Measurements from ENCODE around the gene BTNL9. TPM values are rescaled to one million over a fixed set of nuclear protein-coding genes. Genes with fewer than 3 reads are reported as not detected.
A peak's percentile ranks its signal among the peaks of the same experiment; 100 is the strongest.
"Not testable (repeated sequence)": the region's sequence is repeated elsewhere in the genome, so short reads cannot be mapped to it uniquely, and the experiment has no call there.

The BTNL9 gene
- total RNA-seq, 1 experiment from 2014 or later: 11.5 TPM

DNA sequence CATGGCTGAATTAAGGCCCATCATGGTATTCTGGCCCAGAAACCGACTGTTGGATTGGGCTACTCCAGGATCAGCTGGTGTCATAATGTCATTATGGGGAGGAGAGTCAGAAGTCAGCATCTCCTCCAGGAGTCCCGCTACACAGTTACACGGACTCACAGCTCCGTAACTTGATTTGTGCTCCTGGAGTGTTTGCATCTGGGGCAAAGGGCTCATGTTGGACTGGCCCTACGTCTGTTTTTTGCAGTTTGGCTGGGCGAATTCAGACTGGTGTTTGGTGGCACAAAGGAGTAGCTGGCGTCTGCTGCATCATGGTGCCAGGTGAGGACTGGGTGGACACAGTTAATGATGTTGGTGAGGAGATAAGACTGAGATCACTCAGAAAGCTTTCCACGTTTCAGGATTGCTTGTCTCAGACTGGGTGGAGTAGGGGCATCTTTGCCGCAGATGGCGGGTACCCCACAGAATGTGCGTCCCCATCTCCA is 59.6 kb downstream of the BTNL9 start:
- Histone ChIP-seq H3K9me2 (replicated peaks; ENCODE audit: low read length) (no peaks in the 10 kb centered on the region), H3K4me1 (ENCODE audit: insufficient read depth, low read length) (no peaks in the 10 kb centered on the region), H3K27ac (ENCODE audit: low read length) (no peak overlapping the region), H3K4me3 (ENCODE audit: low read length) (no peak overlapping the region), H3K9ac (ENCODE audit: low read length) (no peak overlapping the region), H3K36me3 (ENCODE audit: low read depth, low read length) (no peaks in the 10 kb centered on the region), H3F3A (ENCODE audit: low read length, unreplicated experiment) (no peaks in the 10 kb centered on the region), H2AFZ (ENCODE audit: low read length) (no peak overlapping the region), H4K20me1 (ENCODE audit: low read length) (no peaks in the 10 kb centered on the region), H3K4me2 (ENCODE audit: low read length) (no peak overlapping the region), H3K27me3 (ENCODE audit: low read length) (no peaks in the 10 kb centered on the region), H3K9me3 (ENCODE audit: low read length) (no peaks in the 10 kb centered on the region), H3K79me2 (ENCODE audit: low read length) (no peaks in the 10 kb centered on the region)
- intact Hi-C loops (cut with micrococcal nuclease): no loop called here
- DNase-seq (no peak), ATAC-seq (no peak)
- POLR2A ChIA-PET (ENCODE audit: unreplicated experiment): no interaction called here
- no TSS peak for BruUV-seq (replicated peaks)
- TF ChIP-seq, protein P1, sequence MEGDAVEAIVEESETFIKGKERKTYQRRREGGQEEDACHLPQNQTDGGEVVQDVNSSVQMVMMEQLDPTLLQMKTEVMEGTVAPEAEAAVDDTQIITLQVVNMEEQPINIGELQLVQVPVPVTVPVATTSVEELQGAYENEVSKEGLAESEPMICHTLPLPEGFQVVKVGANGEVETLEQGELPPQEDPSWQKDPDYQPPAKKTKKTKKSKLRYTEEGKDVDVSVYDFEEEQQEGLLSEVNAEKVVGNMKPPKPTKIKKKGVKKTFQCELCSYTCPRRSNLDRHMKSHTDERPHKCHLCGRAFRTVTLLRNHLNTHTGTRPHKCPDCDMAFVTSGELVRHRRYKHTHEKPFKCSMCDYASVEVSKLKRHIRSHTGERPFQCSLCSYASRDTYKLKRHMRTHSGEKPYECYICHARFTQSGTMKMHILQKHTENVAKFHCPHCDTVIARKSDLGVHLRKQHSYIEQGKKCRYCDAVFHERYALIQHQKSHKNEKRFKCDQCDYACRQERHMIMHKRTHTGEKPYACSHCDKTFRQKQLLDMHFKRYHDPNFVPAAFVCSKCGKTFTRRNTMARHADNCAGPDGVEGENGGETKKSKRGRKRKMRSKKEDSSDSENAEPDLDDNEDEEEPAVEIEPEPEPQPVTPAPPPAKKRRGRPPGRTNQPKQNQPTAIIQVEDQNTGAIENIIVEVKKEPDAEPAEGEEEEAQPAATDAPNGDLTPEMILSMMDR (conservative IDR thresholded peaks at IDR 0.05; ENCODE audit: low read depth, low read length): no peak
- no peak for TF ChIP-seq EZH2phosphoT487 (IDR thresholded peaks at IDR 0.05; ENCODE audit: borderline replicate concordance, low read length)
- TF ChIP-seq EZH2 (IDR thresholded peaks at IDR 0.05; ENCODE audit: low read length, unreplicated experiment): no peak
- CTCF ChIA-PET: no interaction called here

DNA sequence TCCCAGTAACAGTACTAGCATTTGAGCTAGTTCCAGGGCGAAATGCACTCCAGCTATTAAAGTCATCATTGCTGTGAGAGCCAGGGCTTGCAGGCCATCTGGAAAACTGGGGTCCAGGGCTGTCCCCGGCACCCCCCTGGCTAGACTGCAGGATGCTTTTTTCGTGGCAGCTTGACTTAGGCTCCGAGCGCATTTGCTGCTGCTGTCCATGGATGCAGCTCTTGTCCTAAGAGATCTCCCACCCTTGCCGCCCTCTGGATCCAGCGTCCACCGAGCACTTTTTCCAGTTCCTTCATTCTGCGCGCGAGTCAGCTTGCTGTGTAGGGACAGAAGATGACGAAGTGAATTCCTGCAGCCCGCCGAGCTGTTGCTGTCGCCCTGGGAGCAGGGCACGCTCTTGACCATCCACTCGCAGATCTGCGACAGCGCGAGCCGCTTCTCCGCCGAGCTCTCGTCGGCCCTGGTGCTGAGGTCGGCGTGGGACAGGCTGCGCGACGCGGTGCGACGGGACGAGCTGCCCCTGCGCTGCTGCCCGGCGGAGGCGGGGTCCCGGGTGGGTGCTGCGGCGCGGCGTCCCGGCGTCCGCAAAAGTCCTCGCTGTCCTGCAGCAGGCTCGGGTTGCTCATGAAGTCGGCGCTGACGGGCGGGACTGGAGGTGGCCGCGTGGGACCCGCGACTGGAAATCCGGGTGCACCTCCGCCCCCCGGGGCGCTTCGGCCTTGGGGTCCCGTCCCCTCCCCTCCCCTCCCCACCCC is 60.2 kb downstream of the BTNL9 start:
- no peaks in the 10 kb centered on the region for H3K36me3 ChIP-seq (ENCODE audit: low read depth, low read length)
- no peaks in the 10 kb centered on the region for H3K79me2 ChIP-seq (ENCODE audit: low read length)
- TF ChIP-seq EZH2 (IDR thresholded peaks at IDR 0.05; ENCODE audit: low read length, unreplicated experiment): no peak
- no peak for TF ChIP-seq EZH2phosphoT487 (IDR thresholded peaks at IDR 0.05; ENCODE audit: borderline replicate concordance, low read length)
- TF ChIP-seq, protein P1 (conservative IDR thresholded peaks at IDR 0.05; ENCODE audit: low read depth, low read length): no peak
- no peak overlapping the region for H3K27ac ChIP-seq (ENCODE audit: low read length)
- no peak overlapping the region for H3K4me3 ChIP-seq (ENCODE audit: low read length)
- H3F3A ChIP-seq (ENCODE audit: low read length, unreplicated experiment): no peaks in the 10 kb centered on the region
- no peaks in the 10 kb centered on the region for H3K9me2 ChIP-seq (replicated peaks; ENCODE audit: low read length)
- H3K9ac ChIP-seq (ENCODE audit: low read length): no peak overlapping the region
- H2AFZ ChIP-seq (ENCODE audit: low read length): no peak overlapping the region
- no peaks in the 10 kb centered on the region for H3K9me3 ChIP-seq (ENCODE audit: low read length)
- POLR2A ChIA-PET (ENCODE audit: unreplicated experiment): no interaction called here
- intact Hi-C loops (cut with micrococcal nuclease): no loop called here
- H3K4me2 ChIP-seq (ENCODE audit: low read length): no peak overlapping the region
- ATAC-seq: no peak
- CTCF ChIA-PET: no interaction called here
- DNase-seq: no peak
- BruUV-seq (replicated peaks): no TSS peak
- no peaks in the 10 kb centered on the region for H3K27me3 ChIP-seq (ENCODE audit: low read length)
- H3K4me1 ChIP-seq (ENCODE audit: insufficient read depth, low read length): no peaks in the 10 kb centered on the region
- H4K20me1 ChIP-seq (ENCODE audit: low read length): no peaks in the 10 kb centered on the region

DNA sequence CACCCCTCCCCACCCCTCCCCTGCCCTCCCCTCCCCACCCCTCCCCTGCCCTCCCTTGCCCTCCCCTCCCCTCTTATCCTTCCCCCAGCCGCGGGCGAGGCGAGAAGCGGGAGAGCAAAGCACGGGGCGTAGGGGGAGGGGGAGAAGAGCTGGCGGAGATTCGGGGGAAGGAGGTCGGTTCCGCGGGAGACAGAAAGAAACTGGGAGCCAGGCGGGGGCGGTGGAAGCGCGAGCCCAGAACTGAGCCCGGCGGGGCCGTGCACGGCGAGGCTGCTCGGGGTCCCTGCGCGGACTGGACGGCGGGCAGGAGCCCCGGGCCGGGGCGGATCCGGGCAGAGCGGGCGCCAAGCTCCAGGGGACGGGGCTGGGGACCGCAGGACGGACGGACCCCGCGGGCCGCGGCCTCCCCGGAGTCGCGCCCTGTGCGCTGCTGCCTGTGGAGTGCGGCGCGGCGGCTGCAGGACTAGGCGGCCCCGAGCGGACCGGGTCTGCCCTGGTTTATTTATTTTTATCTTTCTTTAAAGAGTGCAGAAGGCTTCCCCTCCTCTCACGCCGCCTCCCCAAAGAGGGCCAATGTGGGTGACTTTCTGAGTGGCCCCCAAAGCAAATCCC is 61.1 kb downstream of the BTNL9 start:
- H3K9ac ChIP-seq (ENCODE audit: low read length); H4K20me1 ChIP-seq (ENCODE audit: low read length); H3K4me1 ChIP-seq (ENCODE audit: insufficient read depth, low read length); CTCF ChIA-PET; H3K79me2 ChIP-seq (ENCODE audit: low read length); H3K27ac ChIP-seq (ENCODE audit: low read length); H2AFZ ChIP-seq (ENCODE audit: low read length); H3F3A ChIP-seq (ENCODE audit: low read length, unreplicated experiment); DNase-seq; BruUV-seq (replicated peaks); intact Hi-C loops (cut with micrococcal nuclease); H3K9me2 ChIP-seq (replicated peaks; ENCODE audit: low read length); POLR2A ChIA-PET (ENCODE audit: unreplicated experiment); H3K27me3 ChIP-seq (ENCODE audit: low read length); H3K4me3 ChIP-seq (ENCODE audit: low read length); H3K9me3 ChIP-seq (ENCODE audit: low read length); H3K4me2 ChIP-seq (ENCODE audit: low read length); H3K36me3 ChIP-seq (ENCODE audit: low read depth, low read length): not testable (repeated sequence)
- peak; percentile 28; the same call in 1 of the 2 replicates for ATAC-seq

DNA sequence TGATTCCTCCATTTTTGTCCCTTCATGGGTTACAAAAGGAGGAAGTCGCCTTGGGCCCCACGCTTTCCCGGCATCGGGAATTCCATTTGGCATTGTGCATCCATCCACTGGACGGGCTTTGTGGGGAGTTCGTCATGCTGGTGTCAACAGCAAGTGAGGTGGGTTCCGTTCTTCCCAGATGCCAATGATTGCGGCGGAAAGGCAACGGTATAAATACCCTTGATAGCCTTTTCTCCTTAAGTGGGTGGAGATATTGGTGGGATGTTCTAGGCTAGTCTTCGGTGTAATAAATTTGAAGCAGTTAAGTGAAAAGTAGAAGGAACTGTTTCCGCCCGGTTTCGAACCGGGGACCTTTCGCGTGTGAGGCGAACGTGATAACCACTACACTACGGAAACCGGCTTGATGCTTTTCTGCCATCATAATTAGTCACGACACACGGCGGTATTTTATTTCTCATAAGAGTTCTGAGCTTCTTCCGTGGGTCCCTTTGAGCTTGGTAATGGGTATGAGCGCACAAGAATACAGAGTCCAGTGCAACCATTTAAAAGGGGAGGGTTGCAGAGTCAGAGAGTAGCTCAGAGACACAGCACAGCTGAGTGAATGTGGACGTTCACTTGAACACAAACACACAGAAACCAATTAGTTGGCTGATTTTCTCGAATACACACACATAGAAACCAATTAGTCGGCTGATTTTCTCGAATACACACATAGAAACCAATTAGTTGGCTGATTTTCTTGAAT is 62.0 kb downstream of the BTNL9 start:
- POLR2A ChIA-PET (ENCODE audit: unreplicated experiment); ATAC-seq; H3K9me3 ChIP-seq (ENCODE audit: low read length); H3K27me3 ChIP-seq (ENCODE audit: low read length); intact Hi-C loops (cut with micrococcal nuclease); H3F3A ChIP-seq (ENCODE audit: low read length, unreplicated experiment); H4K20me1 ChIP-seq (ENCODE audit: low read length); H3K9me2 ChIP-seq (replicated peaks; ENCODE audit: low read length); H2AFZ ChIP-seq (ENCODE audit: low read length); H3K27ac ChIP-seq (ENCODE audit: low read length); H3K36me3 ChIP-seq (ENCODE audit: low read depth, low read length); H3K9ac ChIP-seq (ENCODE audit: low read length); H3K79me2 ChIP-seq (ENCODE audit: low read length); H3K4me3 ChIP-seq (ENCODE audit: low read length); DNase-seq; CTCF ChIA-PET; H3K4me2 ChIP-seq (ENCODE audit: low read length); H3K4me1 ChIP-seq (ENCODE audit: insufficient read depth, low read length); BruUV-seq (replicated peaks): not testable (repeated sequence)

DNA sequence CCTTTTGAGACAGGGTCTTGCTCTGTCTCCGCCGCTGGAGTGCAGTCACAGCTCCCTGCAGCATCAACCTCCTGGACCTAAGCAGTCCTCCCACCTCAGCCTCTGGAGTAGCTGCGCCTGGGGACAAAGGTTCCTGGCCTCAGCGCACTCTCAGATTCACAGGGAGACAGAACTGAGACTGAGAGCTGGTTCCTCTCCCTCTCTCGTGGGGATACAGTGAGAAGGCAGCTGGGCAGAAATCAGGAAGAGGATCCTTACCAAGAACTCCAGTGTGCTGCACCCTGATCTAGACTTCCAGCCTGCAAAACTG is 64.1 kb downstream of the BTNL9 start:
- H3K9me2 ChIP-seq (replicated peaks; ENCODE audit: low read length); H3K4me3 ChIP-seq (ENCODE audit: low read length); H2AFZ ChIP-seq (ENCODE audit: low read length); intact Hi-C loops (cut with micrococcal nuclease); H3K27me3 ChIP-seq (ENCODE audit: low read length); DNase-seq; H3K27ac ChIP-seq (ENCODE audit: low read length); H3K4me2 ChIP-seq (ENCODE audit: low read length); ATAC-seq; H3K9ac ChIP-seq (ENCODE audit: low read length); H3K4me1 ChIP-seq (ENCODE audit: insufficient read depth, low read length); H3K9me3 ChIP-seq (ENCODE audit: low read length); BruUV-seq (replicated peaks); POLR2A ChIA-PET (ENCODE audit: unreplicated experiment); H3K36me3 ChIP-seq (ENCODE audit: low read depth, low read length); CTCF ChIA-PET; H3F3A ChIP-seq (ENCODE audit: low read length, unreplicated experiment); H3K79me2 ChIP-seq (ENCODE audit: low read length); H4K20me1 ChIP-seq (ENCODE audit: low read length): not testable (repeated sequence)

All from PC-3 (cell line).